Keratinocyte (primary cell): ENCODE measurements around the gene FKBP11.

Source experiments
- CTCF ChIP-seq, 3 experiments: IDR thresholded peaks in 1 of 3; conservative IDR thresholded peaks in 1 of 3; optimal IDR thresholded peaks in 1 of 3; 2 replicates in 2 of 3; 3 replicates in 1 of 3; pipeline versions ENCODE3 to v1.5.1; 2011; ENCODE audit warnings: low read length in 3 of 3, mild to moderate bottlenecking in 3 of 3, moderate library complexity in 2 of 3, control low read depth in 1 of 3, inconsistent platforms in 1 of 3; ENCODE audit not compliant: insufficient read depth in 2 of 3; ENCODE audit errors: extremely low read depth in 1 of 3
- EZH2 ChIP-seq: IDR thresholded peaks from one replicate; pipeline ENCODE4 v1.6.1; 2012; ENCODE audit warnings: inconsistent platforms, mild to moderate bottlenecking, low read length, moderate library complexity

GRCh38 chr12:48938805-48939204, 13.5 kb upstream of the FKBP11 start:
- TF ChIP-seq CTCF (optimal IDR thresholded peaks at IDR 0.05 in 1 of 3, IDR thresholded peaks at IDR 0.05 in 1 of 3, conservative IDR thresholded peaks at IDR 0.05 in 1 of 3; ENCODE audit: extremely low read depth in 1 of 3, insufficient read depth in 2 of 3, low read length in 3 of 3) (no peak), EZH2 (no peak)
